Endodermal cell (in vitro differentiated cells): ENCODE data around the gene MAP3K20. TPM values are rescaled to one million over a fixed set of nuclear protein-coding genes. Genes with fewer than 3 reads are reported as not detected.

Experiments
- DNase-seq: peaks from one replicate; pipeline ENCODE4 v3.0.0-alpha.2; 2017
- H3K27ac ChIP-seq: 2 replicates; pipeline ENCODE4 v1.5.1; 2013; ENCODE audit warnings: mild to moderate bottlenecking, low read depth, low read length, moderate library complexity
- H3K27me3 ChIP-seq: 2 replicates; pipeline ENCODE4 v1.6.1; 2013; ENCODE audit warnings: mild to moderate bottlenecking, low read length, moderate library complexity; ENCODE audit not compliant: insufficient read depth, control insufficient read depth, poor library complexity, severe bottlenecking
- H3K36me3 ChIP-seq: 2 replicates; pipeline ENCODE4 v1.7.0; 2013; ENCODE audit warnings: mild to moderate bottlenecking, low read length, moderate library complexity; ENCODE audit not compliant: control insufficient read depth, insufficient read depth
- H3K4me1 ChIP-seq: one replicate; pipeline ENCODE4 v1.7.0; 2013; ENCODE audit warnings: low read length; ENCODE audit not compliant: control insufficient read depth, insufficient read depth
- H3K4me3 ChIP-seq: 2 replicates; pipeline ENCODE4 v1.5.1; 2013; ENCODE audit warnings: mild to moderate bottlenecking, low read length, moderate library complexity
- H3K9ac ChIP-seq: 2 replicates; pipeline ENCODE4 v1.6.1; 2013; ENCODE audit warnings: mild to moderate bottlenecking, low read length, moderate library complexity; ENCODE audit not compliant: poor library complexity, severe bottlenecking; ENCODE audit errors: extremely low read depth
- H3K9me3 ChIP-seq: 2 replicates; pipeline ENCODE4 v1.6.1; 2013; ENCODE audit warnings: mild to moderate bottlenecking, low read length, moderate library complexity; ENCODE audit not compliant: control insufficient read depth
- H3K27ac Mint-ChIP-seq: 2 replicates; pipeline ENCODE4 v1.8.0; 2020; ENCODE audit warnings: mixed read lengths
- H3K27me3 Mint-ChIP-seq: 2 replicates; pipeline ENCODE4 v1.8.0; 2021; ENCODE audit warnings: mild to moderate bottlenecking, mixed read lengths; ENCODE audit not compliant: insufficient read depth
- H3K36me3 Mint-ChIP-seq: 2 replicates; pipeline ENCODE4 v1.8.0; 2020; ENCODE audit warnings: low read depth, mixed read lengths
- H3K4me1 Mint-ChIP-seq: 2 replicates; pipeline ENCODE4 v1.8.0; 2020; ENCODE audit warnings: mixed read lengths
- H3K4me3 Mint-ChIP-seq: 2 replicates; pipeline ENCODE4 v1.8.0; 2020; ENCODE audit warnings: mild to moderate bottlenecking, moderate library complexity, mixed read lengths
- H3K9me3 Mint-ChIP-seq: 2 replicates; pipeline ENCODE4 v1.8.0; 2020; ENCODE audit warnings: mild to moderate bottlenecking, mixed read lengths
- WGBS, 2 experiments: methylation state at CpG; one replicate each; pipeline versions ENCODE4 v1.1.5 to v1.1.7; 2013; ENCODE audit warnings: missing lambda C conversion rate in 2 of 2, mixed read lengths in 1 of 2; ENCODE audit not compliant: insufficient coverage in 1 of 2, insufficient read length in 1 of 2; 5-methylcytosine and 5-hydroxymethylcytosine counted together
- total RNA-seq, 2 donors: library from RNA; stranded (reverse); fragmentation: NEBNext Ultra II Directional in 1 of 2; extraction: Animal tissue kit (Norgen Biotek cat#: 25700) in 1 of 2; gene quantifications; 2 replicates in 1 of 2; 3 replicates in 1 of 2; pipeline ENCODE4 v1.2.1, GENCODE V29; 2021
- TF ChIP-seq, protein P1 (sequence below): fragments of 200-600 bp; sonication (generic); conservative IDR thresholded peaks from 2 replicates; pipeline ENCODE4 v1.5.0; 2021; ENCODE audit warnings: antibody characterized with exemption, mild to moderate bottlenecking

The MAP3K20 gene
- total RNA-seq, 2 donors from 2014 or later: 29.4 to 29.9 TPM

- Mint-ChIP-seq H3K4me1 (peaks cover 18% of the 10 kb centered on the region), H3K27me3 (no peaks in the 10 kb centered on the region), H3K4me3 (no peak overlapping the region), H3K27ac (no peak overlapping the region), H3K36me3 (no peaks in the 10 kb centered on the region), H3K9me3 (no peaks in the 10 kb centered on the region)
- no peak overlapping the region for H3K9ac ChIP-seq
- H3K36me3 ChIP-seq: no peaks in the 10 kb centered on the region
- TF ChIP-seq, protein P1, sequence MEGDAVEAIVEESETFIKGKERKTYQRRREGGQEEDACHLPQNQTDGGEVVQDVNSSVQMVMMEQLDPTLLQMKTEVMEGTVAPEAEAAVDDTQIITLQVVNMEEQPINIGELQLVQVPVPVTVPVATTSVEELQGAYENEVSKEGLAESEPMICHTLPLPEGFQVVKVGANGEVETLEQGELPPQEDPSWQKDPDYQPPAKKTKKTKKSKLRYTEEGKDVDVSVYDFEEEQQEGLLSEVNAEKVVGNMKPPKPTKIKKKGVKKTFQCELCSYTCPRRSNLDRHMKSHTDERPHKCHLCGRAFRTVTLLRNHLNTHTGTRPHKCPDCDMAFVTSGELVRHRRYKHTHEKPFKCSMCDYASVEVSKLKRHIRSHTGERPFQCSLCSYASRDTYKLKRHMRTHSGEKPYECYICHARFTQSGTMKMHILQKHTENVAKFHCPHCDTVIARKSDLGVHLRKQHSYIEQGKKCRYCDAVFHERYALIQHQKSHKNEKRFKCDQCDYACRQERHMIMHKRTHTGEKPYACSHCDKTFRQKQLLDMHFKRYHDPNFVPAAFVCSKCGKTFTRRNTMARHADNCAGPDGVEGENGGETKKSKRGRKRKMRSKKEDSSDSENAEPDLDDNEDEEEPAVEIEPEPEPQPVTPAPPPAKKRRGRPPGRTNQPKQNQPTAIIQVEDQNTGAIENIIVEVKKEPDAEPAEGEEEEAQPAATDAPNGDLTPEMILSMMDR: no peak
- 92 to 93% methylated on average over 2 of the region's 2 CpGs for WGBS, 2 experiments
- H3K27me3 ChIP-seq: no peaks in the 10 kb centered on the region
- H3K27ac ChIP-seq: no peak overlapping the region
- H3K9me3 ChIP-seq: no peaks in the 10 kb centered on the region
- no peak for DNase-seq
- no peak overlapping the region for H3K4me3 ChIP-seq
- peaks cover 4% of the 10 kb centered on the region for H3K4me1 ChIP-seq
These were observed 146.4 kb downstream of the MAP3K20 start for GRCh38 chr2:173221937-173222594.

DNA sequence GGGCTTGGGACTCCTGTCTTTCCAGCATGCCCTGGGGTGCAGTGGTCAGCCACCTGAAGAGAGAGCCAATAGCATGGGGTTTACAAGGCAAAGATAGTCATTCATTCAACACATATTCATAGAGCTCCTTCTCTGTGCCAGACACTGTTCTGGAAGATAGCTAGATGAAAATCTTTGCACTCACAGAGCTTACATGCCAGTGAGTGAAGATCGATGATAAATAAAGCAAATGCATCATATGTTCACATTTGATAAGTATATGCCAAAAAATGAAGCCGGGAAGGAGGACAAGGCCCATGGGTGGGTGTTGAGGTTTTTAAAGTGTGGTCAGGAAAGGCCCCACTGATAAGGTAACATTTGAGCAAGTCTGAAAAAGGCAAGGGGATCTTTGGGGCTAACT lies 148.2 kb downstream of the MAP3K20 start:
- Histone ChIP-seq H3K9ac (no peak overlapping the region), H3K27me3 (no peaks in the 10 kb centered on the region), H3K27ac (no peak overlapping the region), H3K4me3 (no peak overlapping the region), H3K4me1 (no peaks in the 10 kb centered on the region), H3K36me3 (no peaks in the 10 kb centered on the region), H3K9me3 (no peaks in the 10 kb centered on the region)
- H3K4me1 Mint-ChIP-seq: peaks cover 16% of the 10 kb centered on the region
- H3K9me3 Mint-ChIP-seq: no peaks in the 10 kb centered on the region
- H3K4me3 Mint-ChIP-seq: no peak overlapping the region
- no peaks in the 10 kb centered on the region for H3K27me3 Mint-ChIP-seq
- H3K36me3 Mint-ChIP-seq: no peaks in the 10 kb centered on the region
- WGBS, 2 experiments: 90% methylated on average over 2 of the region's 2 CpGs; no CpG with 5 or more reads in 1 of the 2 experiments
- H3K27ac Mint-ChIP-seq: no peak overlapping the region
- DNase-seq: no peak
- TF ChIP-seq, protein P1: no peak

DNA sequence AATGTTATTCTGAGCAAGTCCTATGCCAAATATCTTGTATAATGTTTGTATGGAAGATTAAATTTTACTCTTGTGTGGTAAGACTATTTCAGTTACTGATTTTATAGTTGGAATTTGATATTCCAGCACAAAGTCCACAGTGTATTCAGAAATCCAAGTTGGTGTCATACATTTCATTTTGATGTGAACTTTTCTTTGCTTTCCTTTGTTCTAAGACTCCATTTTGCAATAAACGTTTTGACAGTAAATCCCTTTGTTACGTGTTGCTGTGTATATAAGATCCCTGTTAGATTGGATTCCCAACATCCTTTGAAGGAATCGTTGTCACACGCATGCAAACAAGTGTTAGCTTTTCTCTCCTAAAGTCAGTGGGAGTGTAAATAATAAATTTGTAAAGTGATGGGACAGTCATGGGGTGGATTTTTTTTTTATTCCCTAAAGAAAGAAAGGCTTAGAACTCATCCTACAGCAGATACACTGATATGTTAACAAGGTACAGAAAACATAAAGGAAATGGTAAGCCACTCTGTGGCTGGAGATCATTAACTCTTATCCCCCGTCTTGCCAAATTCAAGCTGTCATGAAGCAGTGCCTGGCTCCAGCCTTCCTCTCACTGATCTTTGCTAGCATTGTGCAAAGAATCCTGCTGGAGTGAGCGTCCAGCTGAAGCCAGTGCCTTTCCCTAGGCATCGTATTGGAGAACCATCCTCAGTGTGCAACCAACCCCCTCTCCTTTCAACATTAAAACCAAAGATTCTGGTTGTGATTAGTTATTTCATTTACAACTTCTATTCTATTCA lies 151.5 kb downstream of the MAP3K20 start:
- H3K36me3 ChIP-seq: no peaks in the 10 kb centered on the region
- no peak overlapping the region for H3K4me3 ChIP-seq
- Mint-ChIP-seq H3K4me3 (no peak overlapping the region), H3K27ac (no peak overlapping the region), H3K36me3 (peaks cover 5% of the 10 kb centered on the region), H3K4me1 (peaks cover 13% of the 10 kb centered on the region), H3K9me3 (no peaks in the 10 kb centered on the region), H3K27me3 (no peaks in the 10 kb centered on the region)
- no peaks in the 10 kb centered on the region for H3K4me1 ChIP-seq
- 86 to 91% methylated on average over 5 to 7 of the region's 7 CpGs for WGBS, 2 experiments
- TF ChIP-seq, protein P1: no peak
- H3K9ac ChIP-seq: no peak overlapping the region
- no peak for DNase-seq
- H3K27me3 ChIP-seq: no peaks in the 10 kb centered on the region
- no peaks in the 10 kb centered on the region for H3K9me3 ChIP-seq
- H3K27ac ChIP-seq: peak overlapping the region; percentile 61
